Measurements from ENCODE around the gene LHX1. TPM values are rescaled to one million over a fixed set of nuclear protein-coding genes. Genes with fewer than 3 reads are reported as not detected.

LHX1 gene
- total RNA-seq, 4 donors from 2014 or later = not detected

DNA sequence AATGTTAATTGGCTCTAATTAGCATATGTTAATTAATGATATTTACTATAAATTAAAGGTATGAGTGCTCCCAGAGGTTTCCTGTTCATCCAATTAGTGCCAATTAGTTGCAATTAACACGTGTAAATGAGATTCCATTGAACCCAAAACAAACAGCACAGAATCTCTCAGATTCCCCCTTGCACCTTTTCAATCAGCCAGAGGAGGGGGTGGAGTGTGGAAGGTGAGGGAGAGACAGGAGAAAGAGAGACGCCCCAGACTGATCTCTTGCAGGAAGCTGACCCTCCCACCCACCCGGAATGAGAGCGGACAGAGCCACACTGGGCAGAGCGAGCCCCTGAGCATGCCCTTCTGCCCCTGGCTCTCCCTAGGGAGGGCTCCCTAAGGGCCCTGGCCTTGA is 24.1 kb upstream of the LHX1 start:
- Histone ChIP-seq H3K4me1 (no peaks in the 10 kb centered on the region), H3K36me3 (no peaks in the 10 kb centered on the region), H3K4me3 (no peak overlapping the region), H3K9me3 (no peaks in the 10 kb centered on the region), H3K27me3 (peaks cover 54% of the 10 kb centered on the region), H3K27ac (no peak overlapping the region)
- in situ Hi-C loops (cut with MboI; ENCODE audit: low pct_ligation_motif_present in 1 of 4, low pct_unique_long_range_greater_than_20kb in 1 of 4, low sequenced_read_pairs in 3 of 4) = no loop called here
- no peak for DNase-seq
- TF ChIP-seq, protein P1, sequence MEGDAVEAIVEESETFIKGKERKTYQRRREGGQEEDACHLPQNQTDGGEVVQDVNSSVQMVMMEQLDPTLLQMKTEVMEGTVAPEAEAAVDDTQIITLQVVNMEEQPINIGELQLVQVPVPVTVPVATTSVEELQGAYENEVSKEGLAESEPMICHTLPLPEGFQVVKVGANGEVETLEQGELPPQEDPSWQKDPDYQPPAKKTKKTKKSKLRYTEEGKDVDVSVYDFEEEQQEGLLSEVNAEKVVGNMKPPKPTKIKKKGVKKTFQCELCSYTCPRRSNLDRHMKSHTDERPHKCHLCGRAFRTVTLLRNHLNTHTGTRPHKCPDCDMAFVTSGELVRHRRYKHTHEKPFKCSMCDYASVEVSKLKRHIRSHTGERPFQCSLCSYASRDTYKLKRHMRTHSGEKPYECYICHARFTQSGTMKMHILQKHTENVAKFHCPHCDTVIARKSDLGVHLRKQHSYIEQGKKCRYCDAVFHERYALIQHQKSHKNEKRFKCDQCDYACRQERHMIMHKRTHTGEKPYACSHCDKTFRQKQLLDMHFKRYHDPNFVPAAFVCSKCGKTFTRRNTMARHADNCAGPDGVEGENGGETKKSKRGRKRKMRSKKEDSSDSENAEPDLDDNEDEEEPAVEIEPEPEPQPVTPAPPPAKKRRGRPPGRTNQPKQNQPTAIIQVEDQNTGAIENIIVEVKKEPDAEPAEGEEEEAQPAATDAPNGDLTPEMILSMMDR (IDR thresholded peaks at IDR 0.05) = no peak
- TF ChIP-seq EP300 (IDR thresholded peaks at IDR 0.05; ENCODE audit: low read depth) = no peak
- TF ChIP-seq POLR2A (IDR thresholded peaks at IDR 0.05) = no peak
- no peak for TF ChIP-seq POLR2AphosphoS5 (IDR thresholded peaks at IDR 0.05)
- intact Hi-C loops (cut with DNase I; ENCODE audit: low total_unique reads) = no loop called here
- 16 to 41% methylated on average over 2 to 5 of the region's 5 CpGs for WGBS, 2 donors (ENCODE audit: low coverage in 1 of 2)

DNA sequence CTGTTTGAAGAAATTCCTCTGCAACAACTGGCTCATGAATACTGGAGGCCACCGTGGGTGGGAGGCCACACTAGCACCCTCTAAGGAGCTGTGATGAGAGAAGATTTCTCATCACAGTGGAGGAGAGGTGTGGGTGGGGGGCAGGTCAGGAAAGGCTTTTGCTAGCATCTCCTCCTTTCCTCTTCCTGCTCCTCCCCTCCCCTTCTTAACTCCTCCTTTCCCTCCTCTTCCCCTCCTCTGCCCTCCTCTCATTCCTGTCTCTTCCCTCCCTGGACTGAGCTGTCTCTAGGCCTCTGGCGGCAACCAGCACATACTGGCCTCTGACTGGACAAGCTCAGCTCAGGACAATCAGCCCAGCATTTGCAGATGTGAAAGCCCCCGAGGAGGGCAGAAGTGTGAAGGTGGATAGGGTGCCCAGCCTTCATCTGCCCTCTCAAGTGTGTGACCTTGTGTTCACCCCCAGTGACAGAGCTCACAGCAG is 19.0 kb upstream of the LHX1 start:
- Histone ChIP-seq H3K4me1 (no peaks in the 10 kb centered on the region), H3K4me3 (no peak overlapping the region), H3K9me3 (no peaks in the 10 kb centered on the region), H3K27me3 (peaks cover 61% of the 10 kb centered on the region), H3K36me3 (no peaks in the 10 kb centered on the region), H3K27ac (no peak overlapping the region)
- intact Hi-C loops (cut with DNase I; ENCODE audit: low total_unique reads) (no loop called here), in situ Hi-C loops (cut with MboI; ENCODE audit: low pct_ligation_motif_present in 1 of 4, low pct_unique_long_range_greater_than_20kb in 1 of 4, low sequenced_read_pairs in 3 of 4) (no loop called here)
- DNase-seq = no peak
- TF ChIP-seq POLR2AphosphoS5 (IDR thresholded peaks at IDR 0.05) (no peak), EP300 (IDR thresholded peaks at IDR 0.05; ENCODE audit: low read depth) (no peak), POLR2A (IDR thresholded peaks at IDR 0.05) (no peak)
- TF ChIP-seq, protein P1 (IDR thresholded peaks at IDR 0.05) = no peak
- 39 to 62% methylated on average over 2 to 3 of the region's 3 CpGs for WGBS, 2 donors (ENCODE audit: low coverage in 1 of 2)

DNA sequence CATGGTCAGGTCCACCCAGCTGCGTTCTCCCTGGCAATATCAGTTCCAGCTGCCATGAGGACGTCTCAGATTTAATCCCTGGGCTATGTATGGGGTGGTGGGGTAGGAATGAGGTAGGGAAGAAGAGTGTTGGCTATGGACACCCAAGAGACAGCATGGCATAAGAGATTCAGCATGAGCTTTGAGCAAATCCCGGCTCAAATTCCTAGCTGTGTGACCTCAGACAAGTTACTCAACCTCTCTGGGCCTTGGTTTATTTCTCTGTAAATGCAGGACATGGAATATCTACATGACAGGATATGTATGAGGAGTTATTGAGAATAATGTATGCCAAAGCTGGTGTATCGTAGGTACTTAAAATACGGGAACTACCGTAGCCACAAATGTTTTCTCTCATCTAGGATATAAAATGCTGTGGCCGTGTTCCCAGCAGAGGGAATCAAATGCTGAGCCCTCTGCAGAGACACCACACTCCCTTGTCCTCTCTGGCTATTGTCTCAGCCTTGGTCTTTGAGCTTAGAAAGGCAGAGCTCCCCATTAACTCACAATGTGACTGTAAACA is 17.8 kb upstream of the LHX1 start:
- H3K4me3 ChIP-seq = no peak overlapping the region
- 63 to 74% methylated on average over 5 to 7 of the region's 7 CpGs for WGBS, 2 donors (ENCODE audit: low coverage in 1 of 2)
- no peaks in the 10 kb centered on the region for H3K4me1 ChIP-seq
- H3K9me3 ChIP-seq = no peaks in the 10 kb centered on the region
- peaks cover 60% of the 10 kb centered on the region for H3K27me3 ChIP-seq
- in situ Hi-C loops (cut with MboI; ENCODE audit: low pct_ligation_motif_present in 1 of 4, low pct_unique_long_range_greater_than_20kb in 1 of 4, low sequenced_read_pairs in 3 of 4) = no loop called here
- H3K36me3 ChIP-seq = no peaks in the 10 kb centered on the region
- TF ChIP-seq POLR2AphosphoS5 (IDR thresholded peaks at IDR 0.05) (no peak), EP300 (IDR thresholded peaks at IDR 0.05; ENCODE audit: low read depth) (no peak), POLR2A (IDR thresholded peaks at IDR 0.05) (no peak)
- TF ChIP-seq, protein P1 (IDR thresholded peaks at IDR 0.05) = no peak
- H3K27ac ChIP-seq = no peak overlapping the region
- DNase-seq = no peak
- intact Hi-C loops (cut with DNase I; ENCODE audit: low total_unique reads) = no loop called here

DNA sequence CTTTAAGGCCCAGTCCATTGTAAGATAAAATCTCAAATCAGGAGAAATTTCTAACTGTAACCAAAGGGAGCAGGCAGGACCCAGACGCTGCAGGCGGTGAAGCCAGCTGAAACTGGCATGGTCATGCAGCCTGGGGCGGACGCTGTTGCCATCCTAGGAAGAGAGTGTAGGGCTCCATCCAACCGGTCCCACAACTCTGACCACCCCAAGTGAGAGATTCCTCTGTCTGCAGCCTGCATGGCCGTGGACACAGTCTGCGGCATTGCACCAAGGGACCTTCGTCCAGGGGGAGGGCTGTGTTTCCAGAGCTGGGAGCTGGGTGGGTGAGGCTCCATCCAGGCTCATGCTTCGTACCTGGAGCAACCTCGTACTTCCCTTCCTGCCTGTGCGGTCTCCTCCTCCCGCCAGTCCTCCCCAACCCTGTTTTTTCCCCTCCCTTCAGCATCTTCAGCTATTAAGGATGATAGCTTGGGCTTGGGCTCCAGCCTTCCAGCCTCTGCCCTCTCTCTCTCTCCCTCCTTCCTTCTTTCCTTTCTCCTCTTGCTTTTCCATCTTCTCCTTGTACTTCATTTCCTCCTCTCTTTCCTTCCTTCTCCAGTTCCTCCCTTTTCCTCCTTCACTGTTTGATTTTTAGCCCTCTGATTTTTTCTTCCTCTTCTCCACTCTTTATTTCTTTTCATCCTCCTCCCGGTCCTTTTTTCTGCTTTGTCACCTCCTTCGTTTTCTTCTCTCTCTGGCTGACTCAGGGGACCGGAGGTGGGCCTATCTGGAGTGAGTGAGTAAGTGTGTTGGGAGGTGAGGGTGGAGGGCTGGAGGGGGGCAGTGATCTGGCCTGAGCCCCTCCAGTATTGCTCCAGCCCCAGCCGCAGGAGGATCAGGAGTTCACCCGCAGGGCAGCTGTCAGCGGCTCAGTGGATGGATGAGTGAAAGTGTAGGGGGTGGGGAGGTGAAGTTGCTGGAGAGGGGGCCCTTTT is 17.0 kb upstream of the LHX1 start:
- H3K4me3 ChIP-seq = no peak overlapping the region
- H3K36me3 ChIP-seq = no peaks in the 10 kb centered on the region
- H3K4me1 ChIP-seq = no peaks in the 10 kb centered on the region
- H3K27me3 ChIP-seq = peaks cover 60% of the 10 kb centered on the region
- WGBS, 2 donors (ENCODE audit: low coverage in 1 of 2) = 51 to 54% methylated on average over 7 to 18 of the region's 18 CpGs
- H3K9me3 ChIP-seq = no peaks in the 10 kb centered on the region
- no peak for DNase-seq
- in situ Hi-C loops (cut with MboI; ENCODE audit: low pct_ligation_motif_present in 1 of 4, low pct_unique_long_range_greater_than_20kb in 1 of 4, low sequenced_read_pairs in 3 of 4) (no loop called here), intact Hi-C loops (cut with DNase I; ENCODE audit: low total_unique reads) (no loop called here)
- H3K27ac ChIP-seq = no peak overlapping the region
- TF ChIP-seq, protein P1 (IDR thresholded peaks at IDR 0.05) = no peak
- TF ChIP-seq POLR2A (IDR thresholded peaks at IDR 0.05) = no peak
- no peak for TF ChIP-seq EP300 (IDR thresholded peaks at IDR 0.05; ENCODE audit: low read depth)
- TF ChIP-seq POLR2AphosphoS5 (IDR thresholded peaks at IDR 0.05) = no peak
